22Rv1 (cell line): ENCODE results near the gene HCFC1.

Experiments used
- H3K27ac ChIP-seq: fragments of 450-650 bp; 2 replicates; pipeline ENCODE4 v1.5.1; 2017
- ZFX ChIP-seq: fragments of 450-650 bp; IDR thresholded peaks from 2 replicates; pipeline ENCODE4 v1.6.1; 2017; ENCODE audit warnings: antibody characterized with exemption, borderline replicate concordance
- TF ChIP-seq, protein P1 (sequence below): fragments of 450-650 bp; IDR thresholded peaks from 2 replicates; pipeline ENCODE4 v1.5.1; 2017; ENCODE audit warnings: mild to moderate bottlenecking

Gene HCFC1

DNA sequence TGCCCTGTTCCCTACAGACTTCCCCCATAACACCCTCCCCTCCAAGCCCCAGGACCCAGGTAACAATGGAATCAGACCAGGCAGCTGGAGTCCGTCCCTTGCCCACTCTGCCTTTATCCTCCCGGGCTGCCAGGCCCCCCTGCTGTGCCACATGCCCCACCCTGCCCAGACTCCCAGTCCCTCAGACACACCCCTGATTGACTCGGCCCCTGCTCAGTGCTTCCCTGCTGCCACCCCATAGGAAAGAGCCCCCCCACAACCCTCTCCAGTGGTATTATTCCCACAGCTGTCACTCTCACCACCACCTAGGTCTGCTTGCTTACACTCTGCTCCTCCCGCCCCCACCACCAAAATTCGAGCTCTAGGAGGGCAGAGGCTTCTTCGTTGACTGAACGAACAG is 32.0 kb downstream of the HCFC1 start:
- no peak overlapping the region for H3K27ac ChIP-seq
- TF ChIP-seq, protein P1, sequence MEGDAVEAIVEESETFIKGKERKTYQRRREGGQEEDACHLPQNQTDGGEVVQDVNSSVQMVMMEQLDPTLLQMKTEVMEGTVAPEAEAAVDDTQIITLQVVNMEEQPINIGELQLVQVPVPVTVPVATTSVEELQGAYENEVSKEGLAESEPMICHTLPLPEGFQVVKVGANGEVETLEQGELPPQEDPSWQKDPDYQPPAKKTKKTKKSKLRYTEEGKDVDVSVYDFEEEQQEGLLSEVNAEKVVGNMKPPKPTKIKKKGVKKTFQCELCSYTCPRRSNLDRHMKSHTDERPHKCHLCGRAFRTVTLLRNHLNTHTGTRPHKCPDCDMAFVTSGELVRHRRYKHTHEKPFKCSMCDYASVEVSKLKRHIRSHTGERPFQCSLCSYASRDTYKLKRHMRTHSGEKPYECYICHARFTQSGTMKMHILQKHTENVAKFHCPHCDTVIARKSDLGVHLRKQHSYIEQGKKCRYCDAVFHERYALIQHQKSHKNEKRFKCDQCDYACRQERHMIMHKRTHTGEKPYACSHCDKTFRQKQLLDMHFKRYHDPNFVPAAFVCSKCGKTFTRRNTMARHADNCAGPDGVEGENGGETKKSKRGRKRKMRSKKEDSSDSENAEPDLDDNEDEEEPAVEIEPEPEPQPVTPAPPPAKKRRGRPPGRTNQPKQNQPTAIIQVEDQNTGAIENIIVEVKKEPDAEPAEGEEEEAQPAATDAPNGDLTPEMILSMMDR = no peak
- TF ChIP-seq ZFX = no peak

DNA sequence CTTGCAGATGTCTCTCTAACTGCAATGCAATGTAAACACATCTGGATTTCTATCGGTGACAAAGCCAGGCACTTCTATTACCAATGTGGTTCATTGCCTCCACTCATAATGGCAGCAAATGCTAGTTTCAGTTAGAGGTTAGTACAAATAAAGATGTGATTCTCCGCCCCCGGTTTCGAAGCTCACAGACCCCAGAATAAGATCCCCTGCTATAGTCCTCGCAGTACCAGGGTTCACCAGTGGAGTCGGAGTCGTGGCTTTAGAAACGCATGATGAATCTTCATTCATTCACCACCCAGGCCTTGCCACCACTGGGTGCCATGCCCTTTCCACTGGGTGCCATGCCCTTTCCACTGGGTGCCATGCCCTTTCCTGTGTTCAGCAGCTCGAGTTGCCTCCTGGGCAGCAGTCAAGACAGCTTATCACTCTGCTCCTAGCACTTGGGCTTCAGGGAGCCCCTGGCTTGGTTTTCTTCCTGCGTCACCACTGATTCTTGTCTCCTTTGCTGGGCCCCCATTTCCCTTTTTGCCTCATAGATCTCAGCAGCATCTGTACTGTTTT is 33.3 kb downstream of the HCFC1 start:
- no peak for TF ChIP-seq ZFX
- no peak overlapping the region for H3K27ac ChIP-seq

GRCh38 chrX:153937056-153937455 is 34.6 kb downstream of the HCFC1 start:
- no peak for TF ChIP-seq ZFX
- TF ChIP-seq, protein P1 = no peak

DNA sequence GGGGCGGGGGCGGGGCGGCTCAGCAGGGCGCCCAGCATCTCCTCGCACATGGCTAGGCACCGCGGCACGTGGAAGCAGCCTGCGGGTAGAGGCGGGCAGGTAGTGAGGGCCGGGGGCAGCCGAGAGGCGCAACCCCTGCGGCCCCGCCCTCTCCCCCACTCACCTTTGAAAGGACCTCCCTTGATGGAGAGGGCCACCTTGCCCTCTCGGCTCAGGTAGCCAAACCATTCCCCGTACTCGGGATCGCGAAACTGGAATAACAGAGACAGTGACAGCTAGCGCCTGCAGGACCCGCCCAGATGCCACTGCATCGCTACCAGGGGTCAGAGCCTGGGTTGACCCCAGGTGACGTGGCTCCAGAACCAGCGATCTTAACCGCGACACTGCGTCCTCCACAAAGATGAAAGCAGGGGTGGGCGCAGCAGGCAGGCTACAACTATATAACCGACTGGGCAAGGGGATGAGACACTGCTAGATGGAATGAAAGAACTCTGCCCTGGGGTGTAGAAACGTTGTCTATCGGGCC is 36.2 kb downstream of the HCFC1 start:
- peak overlapping the region; percentile 40 for H3K27ac ChIP-seq
- TF ChIP-seq, protein P1 = no peak
- no peak for TF ChIP-seq ZFX

More at GRCh38 chrX:153937056-153937455, 34.6 kb downstream of the HCFC1 start:
- H3K27ac ChIP-seq = no peak overlapping the region

GRCh38 chrX:153934762-153935325 is 36.8 kb downstream of the HCFC1 start, which contains the start of gene NAA10:
Gene NAA10 (minus strand): TSS chrX:153935037. CDS start chrX:153934904, 133 bp downstream.
- H3K27ac ChIP-seq = peak within 1 kb of the TSS; percentile 72
- TF ChIP-seq, protein P1 = no peak
- TF ChIP-seq ZFX = no peak

DNA sequence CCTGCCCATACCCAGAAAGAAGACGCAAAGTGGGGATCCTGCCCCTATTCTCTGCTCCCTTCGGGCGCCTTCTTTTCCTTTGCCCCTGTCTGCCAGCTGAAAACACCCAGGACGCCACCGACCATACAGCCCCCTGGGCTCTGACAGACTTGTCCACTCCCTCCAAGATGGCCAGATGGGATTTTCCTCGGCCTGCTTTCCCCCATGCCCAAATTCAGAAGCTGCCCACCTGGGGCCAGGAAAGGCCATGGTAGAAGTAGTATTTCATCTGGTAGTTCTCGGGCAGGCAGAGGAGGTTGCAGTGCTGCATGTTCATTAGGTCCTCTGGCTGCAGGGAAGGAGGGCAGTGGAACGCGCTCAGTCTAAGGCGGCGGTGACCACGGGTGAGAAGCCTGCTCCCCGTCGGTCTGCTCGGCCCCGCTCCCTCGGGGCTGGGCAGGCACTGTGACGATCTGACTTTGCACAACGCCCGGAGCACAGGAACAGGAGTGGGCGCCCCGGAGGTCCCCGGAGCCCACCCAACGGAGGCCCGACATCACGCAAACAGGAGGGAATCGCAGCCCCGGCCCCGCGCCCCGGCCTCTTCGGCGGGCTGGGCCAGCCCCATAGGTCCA is 37.4 kb downstream of the HCFC1 start:
- H3K27ac ChIP-seq = peak overlapping the region; percentile 72
- TF ChIP-seq, protein P1 = no peak
- TF ChIP-seq ZFX = no peak

GRCh38 chrX:153933748-153934147 is 37.9 kb downstream of the HCFC1 start:
- H3K27ac ChIP-seq = peak overlapping the region; percentile 72

More at GRCh38 chrX:153933748-153934147, 37.9 kb downstream of the HCFC1 start:
- no peak for TF ChIP-seq ZFX
- TF ChIP-seq, protein P1 = no peak
